HCT116 (cell line): Measurements from ENCODE around the gene RTL10. TPM values are rescaled to one million over a fixed set of nuclear protein-coding genes. Genes with fewer than 3 reads are reported as not detected.

Experiments used
- ATAC-seq: fragments of 200-7000 bp; cut with Tn5 transposase; 2 replicates; pipeline ENCODE4 v1.9.1; 2020; ENCODE audit warnings: mild to moderate bottlenecking, moderate library complexity
- BruUV-seq: library from RNA; stranded (reverse); fragments of 400-500 nt; replicated peaks from 2 replicates; lab custom pipeline; 2021; lab: Mats Ljungman, UMichigan
- CTCF ChIA-PET: fragments of 300-600 bp; sonication (Branson Sonifier 250); formaldehyde crosslinking; loops from one replicate; lab custom pipeline; 2021; ENCODE audit warnings: antibody characterized with exemption; lab: Charles Lee
- POLR2A ChIA-PET: fragments of 300-600, 350-600 bp; sonication (Branson Sonifier 250); formaldehyde crosslinking; loops from one replicate; lab custom pipeline; 2021; ENCODE audit warnings: antibody characterized with exemption; lab: Charles Lee
- RAD21 ChIA-PET, 2 experiments: fragments of 300-600 bp; sonication (Branson Sonifier 250); formaldehyde crosslinking; loops; one replicate each; lab custom pipeline; 2023; ENCODE audit warnings: low total read pairs in 2 of 2; ENCODE audit not compliant: uncharacterized antibody in 2 of 2, unreplicated experiment in 2 of 2, low non-redundant PET in 1 of 2; lab: Charles Lee
- DNase-seq: peaks from one replicate; pipeline ENCODE4 v3.0.0-alpha.2; 2010; ENCODE audit warnings: low read depth, low spot score
- H2AFZ ChIP-seq: fragments of 200-600 bp; shearing (Covaris generic), sonication (generic); 2 replicates; pipeline ENCODE4 v1.6.1; 2017; ENCODE audit warnings: low read depth, mixed run types, mixed read lengths, antibody characterized with exemption, low read length; ENCODE audit not compliant: poor library complexity, severe bottlenecking
- H3K27ac ChIP-seq: 2 replicates; pipeline ENCODE4 v1.5.1; 2012; ENCODE audit warnings: low read depth, low read length
- H3K27me3 ChIP-seq: fragments of 200-600 bp; sonication (generic); 2 replicates; pipeline ENCODE4 v1.6.1; 2016; ENCODE audit warnings: mixed run types, low read length, mixed read lengths; ENCODE audit not compliant: insufficient read depth
- H3K36me3 ChIP-seq, 2 experiments: fragments of 200-500 bp in 1 of 2; fragments of 200-600 bp in 1 of 2; sonication (Bioruptor generic) in 1 of 2; sonication (generic) in 1 of 2; 2 replicates each; pipeline versions ENCODE4 v1.5.1 to v1.6.1; 2014 to 2016; ENCODE audit warnings: low read length in 2 of 2, inconsistent platforms in 1 of 2, mixed read lengths in 1 of 2, mixed run types in 1 of 2; ENCODE audit not compliant: insufficient read depth in 2 of 2, control insufficient read depth in 1 of 2
- H3K4me1 ChIP-seq, 2 experiments: fragments of 200-600 bp in 1 of 2; sonication (generic) in 1 of 2; 2 replicates each; pipeline versions ENCODE4 v1.5.1 to v1.6.1; 2012 to 2017; ENCODE audit warnings: low read length in 2 of 2, inconsistent platforms in 1 of 2, mild to moderate bottlenecking in 1 of 2, mixed read lengths in 1 of 2, mixed run types in 1 of 2, moderate library complexity in 1 of 2; ENCODE audit not compliant: insufficient read depth in 2 of 2, control insufficient read depth in 1 of 2
- H3K4me2 ChIP-seq: fragments of 200-600 bp; sonication (generic); 2 replicates; pipeline ENCODE4 v1.6.1; 2017; ENCODE audit warnings: mixed run types, low read length, mixed read lengths
- H3K4me3 ChIP-seq, 2 experiments: fragments of 200-600 bp in 1 of 2; sonication (generic) in 1 of 2; replicated peaks in 1 of 2; 2 replicates each; pipeline ENCODE4 v1.5.1; 2011 to 2016; ENCODE audit warnings: low read length in 2 of 2, control low read depth in 1 of 2, low read depth in 1 of 2, mild to moderate bottlenecking in 1 of 2, mixed read lengths in 1 of 2, mixed run types in 1 of 2
- H3K79me2 ChIP-seq: fragments of 200-600 bp; sonication (generic); 2 replicates; pipeline ENCODE4 v1.6.1; 2017; ENCODE audit warnings: mild to moderate bottlenecking, mixed run types, low read length, moderate library complexity, mixed read lengths; ENCODE audit not compliant: insufficient read depth
- H3K9ac ChIP-seq: fragments of 200-600 bp; sonication (generic); 2 replicates; pipeline ENCODE4 v1.6.1; 2016; ENCODE audit warnings: low read length, mixed read lengths
- H3K9me2 ChIP-seq: fragments of 200-600 bp; sonication (generic), shearing (Covaris generic); 2 replicates; pipeline ENCODE4 v1.6.1; 2017; ENCODE audit warnings: mixed run types, mild to moderate bottlenecking, moderate library complexity; ENCODE audit not compliant: insufficient read depth
- H3K9me3 ChIP-seq, 2 experiments: fragments of 200-500 bp in 1 of 2; fragments of 200-600 bp in 1 of 2; sonication (Bioruptor generic) in 1 of 2; sonication (generic) in 1 of 2; 2 replicates each; pipeline ENCODE4 v1.6.1; 2014 to 2017; ENCODE audit warnings: low read length in 2 of 2, mixed read lengths in 2 of 2, inconsistent platforms in 1 of 2, low read depth in 1 of 2, mild to moderate bottlenecking in 1 of 2, mixed run types in 1 of 2, moderate library complexity in 1 of 2; ENCODE audit not compliant: control insufficient read depth in 1 of 2, insufficient read depth in 1 of 2
- H4K20me1 ChIP-seq: fragments of 200-600 bp; sonication (generic), shearing (Covaris generic); 2 replicates; pipeline ENCODE4 v1.6.1; 2017; ENCODE audit warnings: mixed run types, mild to moderate bottlenecking, moderate library complexity; ENCODE audit not compliant: insufficient read depth
- EZH2phosphoT487 ChIP-seq: fragments of 200-600 bp; IDR thresholded peaks from 2 replicates; pipeline ENCODE4 v1.6.1; 2018; ENCODE audit warnings: antibody characterized with exemption, borderline replicate concordance
- FOSL1 ChIP-seq: IDR thresholded peaks from 2 replicates; pipeline ENCODE4 v1.6.1; 2012; ENCODE audit warnings: low read depth
- POLR2A ChIP-seq: IDR thresholded peaks from 2 replicates; pipeline ENCODE4 v1.7.0; 2011; ENCODE audit warnings: borderline replicate concordance; ENCODE audit not compliant: insufficient read depth, insufficient read length; ENCODE audit errors: extremely low read depth
- POLR2AphosphoS5 ChIP-seq: IDR thresholded peaks from 2 replicates; pipeline ENCODE4 v1.6.1; 2011; ENCODE audit warnings: mild to moderate bottlenecking, low read depth, low read length, moderate library complexity
- RAD21 ChIP-seq: IDR thresholded peaks from 2 replicates; pipeline ENCODE4 v1.6.1; 2012; ENCODE audit warnings: low read depth, mild to moderate bottlenecking
- SIN3A ChIP-seq: IDR thresholded peaks from 2 replicates; pipeline ENCODE4 v1.6.1; 2012; ENCODE audit warnings: low read depth
- SRF ChIP-seq: IDR thresholded peaks from 2 replicates; pipeline ENCODE4 v1.6.1; 2012; ENCODE audit warnings: low read depth
- ZFX ChIP-seq: fragments of 450-650 bp; IDR thresholded peaks from 2 replicates; pipeline ENCODE4 v1.6.1; 2017
- ZNF274 ChIP-seq: fragments of 200-500 bp; sonication (Bioruptor generic); IDR thresholded peaks from 2 replicates; pipeline ENCODE4 v1.6.1; 2014; ENCODE audit warnings: mild to moderate bottlenecking, low read depth, low read length, inconsistent platforms
- intact Hi-C: fragments of 100-400 bp; cut with micrococcal nuclease; formaldehyde crosslinking; loops from 2 replicates; pipeline ENCODE4 v1.10.0; 2022
- total RNA-seq: library from RNA; stranded (reverse); gene quantifications from one replicate; pipeline ENCODE4 v1.2.1, GENCODE V29; 2021; ENCODE audit not compliant: unreplicated experiment
- TF ChIP-seq, protein P1 (sequence below): IDR thresholded peaks from 2 replicates; pipeline ENCODE4 v1.6.1; 2012; ENCODE audit warnings: low read depth

The RTL10 gene
- total RNA-seq, 1 experiment from 2014 or later = 24.6 TPM

DNA sequence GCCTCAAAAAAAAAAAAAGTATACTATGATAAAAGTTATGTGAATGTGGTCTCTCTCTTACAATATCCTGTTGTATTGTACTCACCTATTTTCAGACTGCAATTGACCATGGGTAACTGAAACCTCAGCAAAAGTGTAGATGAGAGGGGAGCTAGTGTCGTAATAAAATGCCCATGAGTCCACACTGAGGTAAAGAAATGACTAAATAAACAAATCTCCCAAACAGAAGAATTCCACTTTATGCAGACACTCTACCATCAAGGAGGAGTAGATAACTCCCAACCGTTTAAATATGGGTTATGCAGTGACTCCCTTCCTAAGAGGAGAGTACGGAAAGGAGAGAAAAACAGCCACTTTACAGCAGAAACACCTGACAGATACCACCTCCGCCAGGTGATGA lies 14.6 kb downstream of the RTL10 start:
- ChIA-PET CTCF (no interaction called here), POLR2A (no interaction called here), RAD21 (no interaction called here)
- Histone ChIP-seq H3K4me3 (no peak overlapping the region), H2AFZ (no peak overlapping the region), H3K27me3 (no peaks in the 10 kb centered on the region), H3K9me2 (no peaks in the 10 kb centered on the region), H3K9ac (no peak overlapping the region), H3K9me3 (no peaks in the 10 kb centered on the region), H4K20me1 (no peaks in the 10 kb centered on the region; the same call in 1 of the 2 replicates), H3K27ac (no peak overlapping the region), H3K36me3 (no peaks in the 10 kb centered on the region), H3K79me2 (0 out of 2 replicates have a peak, but pooled peaks cover 5% of the 10 kb centered on the region), H3K4me1 (peaks cover 0 to 5% of the 10 kb centered on the region in 2 experiments; a peak in 1 of 4 replicates), H3K4me2 (no peak overlapping the region)
- no peak for ATAC-seq
- BruUV-seq = no TSS peak
- intact Hi-C loops = no loop called here
- TF ChIP-seq SRF = no peak
- TF ChIP-seq, protein P1, sequence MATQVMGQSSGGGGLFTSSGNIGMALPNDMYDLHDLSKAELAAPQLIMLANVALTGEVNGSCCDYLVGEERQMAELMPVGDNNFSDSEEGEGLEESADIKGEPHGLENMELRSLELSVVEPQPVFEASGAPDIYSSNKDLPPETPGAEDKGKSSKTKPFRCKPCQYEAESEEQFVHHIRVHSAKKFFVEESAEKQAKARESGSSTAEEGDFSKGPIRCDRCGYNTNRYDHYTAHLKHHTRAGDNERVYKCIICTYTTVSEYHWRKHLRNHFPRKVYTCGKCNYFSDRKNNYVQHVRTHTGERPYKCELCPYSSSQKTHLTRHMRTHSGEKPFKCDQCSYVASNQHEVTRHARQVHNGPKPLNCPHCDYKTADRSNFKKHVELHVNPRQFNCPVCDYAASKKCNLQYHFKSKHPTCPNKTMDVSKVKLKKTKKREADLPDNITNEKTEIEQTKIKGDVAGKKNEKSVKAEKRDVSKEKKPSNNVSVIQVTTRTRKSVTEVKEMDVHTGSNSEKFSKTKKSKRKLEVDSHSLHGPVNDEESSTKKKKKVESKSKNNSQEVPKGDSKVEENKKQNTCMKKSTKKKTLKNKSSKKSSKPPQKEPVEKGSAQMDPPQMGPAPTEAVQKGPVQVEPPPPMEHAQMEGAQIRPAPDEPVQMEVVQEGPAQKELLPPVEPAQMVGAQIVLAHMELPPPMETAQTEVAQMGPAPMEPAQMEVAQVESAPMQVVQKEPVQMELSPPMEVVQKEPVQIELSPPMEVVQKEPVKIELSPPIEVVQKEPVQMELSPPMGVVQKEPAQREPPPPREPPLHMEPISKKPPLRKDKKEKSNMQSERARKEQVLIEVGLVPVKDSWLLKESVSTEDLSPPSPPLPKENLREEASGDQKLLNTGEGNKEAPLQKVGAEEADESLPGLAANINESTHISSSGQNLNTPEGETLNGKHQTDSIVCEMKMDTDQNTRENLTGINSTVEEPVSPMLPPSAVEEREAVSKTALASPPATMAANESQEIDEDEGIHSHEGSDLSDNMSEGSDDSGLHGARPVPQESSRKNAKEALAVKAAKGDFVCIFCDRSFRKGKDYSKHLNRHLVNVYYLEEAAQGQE = no peak
- no peak for TF ChIP-seq POLR2A
- TF ChIP-seq POLR2AphosphoS5 = no peak
- no peak for TF ChIP-seq EZH2phosphoT487
- no peak for TF ChIP-seq SIN3A
- TF ChIP-seq FOSL1 = no peak
- TF ChIP-seq RAD21 = no peak
- TF ChIP-seq ZNF274 = no peak
- no peak for TF ChIP-seq ZFX
- no peak for DNase-seq
